MM.1S (cell line): ENCODE measurements around the gene PRPF19.
A peak's percentile ranks its signal among the peaks of the same experiment; 100 is the strongest.

Source experiments
- DNase-seq: peaks from one replicate; pipeline ENCODE4 v3.0.0-alpha.2; 2015
- H2AFZ ChIP-seq: fragments of 300-600 bp; sonication (generic); 2 replicates; pipeline ENCODE4 v1.6.0; 2016; ENCODE audit warnings: antibody characterized with exemption, low read length
- H3F3A ChIP-seq: fragments of 300-600 bp; sonication (generic); 2 replicates; pipeline ENCODE4 v1.6.1; 2016; ENCODE audit warnings: mild to moderate bottlenecking, antibody characterized with exemption, low read length, moderate library complexity, mixed read lengths; ENCODE audit not compliant: insufficient read depth
- H3K27ac ChIP-seq: fragments of 300-600 bp; sonication (generic); 2 replicates; pipeline ENCODE4 v1.5.1; 2016; ENCODE audit warnings: mild to moderate bottlenecking, low read length
- H3K27me3 ChIP-seq: fragments of 300-600 bp; sonication (generic); replicated peaks from 2 replicates; pipeline ENCODE4 v1.6.0; 2016; ENCODE audit warnings: low read length; ENCODE audit not compliant: insufficient read depth
- H3K36me3 ChIP-seq: fragments of 300-600 bp; sonication (generic); replicated peaks from 2 replicates; pipeline ENCODE4 v1.6.1; 2016; ENCODE audit warnings: mild to moderate bottlenecking, low read length, mixed read lengths; ENCODE audit not compliant: insufficient read depth
- H3K4me1 ChIP-seq: fragments of 300-600 bp; sonication (generic); 2 replicates; pipeline ENCODE4 v1.6.1; 2016; ENCODE audit warnings: low read length, mixed read lengths
- H3K4me2 ChIP-seq: fragments of 300-600 bp; sonication (generic); 2 replicates; pipeline ENCODE4 v1.6.0; 2016; ENCODE audit warnings: low read depth, low read length
- H3K4me3 ChIP-seq: fragments of 300-600 bp; sonication (generic); 2 replicates; pipeline ENCODE4 v1.5.1; 2016; ENCODE audit warnings: low read length, mixed read lengths
- H3K79me2 ChIP-seq: fragments of 300-600 bp; sonication (generic); 2 replicates; pipeline ENCODE4 v1.6.1; 2016; ENCODE audit warnings: mixed run types, low read length, mixed read lengths
- H3K9ac ChIP-seq: fragments of 300-600 bp; sonication (generic); 2 replicates; pipeline ENCODE4 v1.6.1; 2016; ENCODE audit warnings: low read length, mixed read lengths
- H3K9me2 ChIP-seq: fragments of 300-600 bp; sonication (generic); replicated peaks from 2 replicates; pipeline ENCODE4 v1.6.1; 2016; ENCODE audit warnings: mild to moderate bottlenecking, low read length, mixed read lengths; ENCODE audit not compliant: insufficient read depth
- H3K9me3 ChIP-seq: fragments of 300-600 bp; sonication (generic); replicated peaks from 2 replicates; pipeline ENCODE4 v1.6.1; 2016; ENCODE audit warnings: mild to moderate bottlenecking, low read length, mixed read lengths; ENCODE audit not compliant: insufficient read depth
- H4K20me1 ChIP-seq: fragments of 300-600 bp; sonication (generic); 2 replicates; pipeline ENCODE4 v1.6.1; 2016; ENCODE audit warnings: mild to moderate bottlenecking, low read length, moderate library complexity, mixed read lengths; ENCODE audit not compliant: insufficient read depth
- CTCF ChIP-seq: fragments of 300-600 bp; sonication (generic); IDR thresholded peaks from 2 replicates; pipeline ENCODE4 v1.5.1; 2016; ENCODE audit warnings: antibody characterized with exemption, low read length, mixed read lengths
- EZH2 ChIP-seq: fragments of 300-600 bp; sonication (generic); optimal IDR thresholded peaks from 2 replicates; pipeline ENCODE3; 2017; ENCODE audit warnings: low read depth, mild to moderate bottlenecking, antibody characterized with exemption, low read length, mixed read lengths
- EZH2phosphoT487 ChIP-seq: fragments of 300-600 bp; sonication (generic); IDR thresholded peaks from 2 replicates; pipeline ENCODE4 v1.6.1; 2018; ENCODE audit warnings: antibody characterized with exemption, low read length

Gene PRPF19

DNA sequence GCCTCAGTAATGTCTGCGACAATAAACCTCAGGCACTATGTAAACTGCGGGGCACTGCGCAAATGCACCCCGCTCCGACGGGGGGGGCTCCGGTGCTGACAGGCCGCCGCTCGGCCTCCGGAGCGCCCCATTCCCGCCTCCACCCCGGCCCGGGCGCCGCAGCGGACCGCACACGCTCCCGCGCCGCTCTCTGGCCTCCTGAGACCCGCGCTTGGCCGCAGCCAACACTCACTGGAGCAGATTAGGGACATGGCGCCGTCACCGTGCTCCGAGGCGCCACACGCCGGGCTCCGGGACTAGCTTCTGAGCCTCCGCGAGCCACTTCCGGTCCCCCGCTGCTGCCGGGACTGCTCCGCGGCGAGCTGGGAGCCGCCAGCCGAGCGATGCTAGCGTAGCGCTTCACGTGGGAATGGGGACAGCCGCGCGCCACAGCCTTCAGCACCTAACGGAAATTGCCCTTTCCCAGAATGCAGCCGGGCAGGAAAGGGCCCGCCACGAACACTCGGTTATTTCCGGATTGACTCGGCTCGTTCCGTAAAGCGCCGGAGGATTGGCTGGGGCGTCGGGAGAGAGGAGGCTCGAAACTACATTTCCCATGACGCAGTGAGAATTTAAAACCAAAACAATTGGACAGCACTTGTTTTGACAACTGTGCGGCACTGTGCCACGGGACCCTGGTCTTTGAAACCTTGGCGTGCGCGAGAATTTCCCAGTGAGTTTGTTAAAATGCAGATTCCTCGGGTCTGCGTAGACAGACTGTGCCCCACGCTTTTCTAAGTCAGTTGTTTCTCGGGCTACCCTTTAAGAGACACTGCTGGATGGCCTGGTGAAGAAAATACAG lies at the start of gene PRPF19:
Gene PRPF19 (minus strand): TSS at position 454 of the 841 bp plus-strand sequence. CDS start 203 bp downstream, at position 251.
- Histone ChIP-seq H3K4me1 (peaks cover 46% of the 10 kb centered on the region), H3K4me2 (peak within 1 kb of the TSS; percentile 91), H3K4me3 (peak within 1 kb of the TSS; percentile 90), H3K27ac (peak within 1 kb of the TSS; percentile 95), H4K20me1 (0 out of 2 replicates have a peak, but pooled peaks cover 13% of the 10 kb centered on the region), H3F3A (peaks cover 41% of the 10 kb centered on the region), H3K79me2 (peaks cover 49% of the 10 kb centered on the region), H3K9ac (peak within 1 kb of the TSS; percentile 96), H3K27me3 (no peaks in the 10 kb centered on the region), H3K36me3 (peaks cover 9% of the 10 kb centered on the region; the same call in 1 of the 2 replicates), H3K9me3 (no peaks in the 10 kb centered on the region), H3K9me2 (no peaks in the 10 kb centered on the region), H2AFZ (peak within 1 kb of the TSS; percentile 61)
- TF ChIP-seq EZH2phosphoT487 (no peak), EZH2 (no peak), CTCF (no peak)
- DNase-seq: peak; percentile 99

DNA sequence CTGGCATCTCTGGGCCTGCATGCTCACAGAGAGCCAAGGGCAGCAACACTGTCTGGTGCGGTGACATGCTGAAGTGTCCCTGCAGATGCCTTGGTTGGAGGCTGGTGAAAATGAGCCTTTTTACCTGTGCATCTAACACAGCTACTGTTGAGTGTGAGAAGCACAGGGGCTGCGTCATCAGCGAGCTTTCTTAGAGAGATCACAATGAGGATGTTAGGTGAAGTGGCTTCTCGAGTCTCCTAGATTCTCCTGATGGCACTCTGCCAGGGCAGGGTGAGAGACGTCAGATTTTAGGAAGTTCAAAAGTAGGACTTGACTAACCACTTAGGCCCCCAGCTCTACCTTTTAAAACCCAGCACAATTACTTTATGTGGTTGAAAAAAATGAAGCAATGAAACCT lies 49.2 kb upstream of the PRPF19 start:
- no peak for DNase-seq
- Histone ChIP-seq H3K9me2 (no peaks in the 10 kb centered on the region), H3K4me2 (no peak overlapping the region), H3K36me3 (no peaks in the 10 kb centered on the region), H3F3A (no peaks in the 10 kb centered on the region), H2AFZ (no peak overlapping the region), H3K27ac (no peak overlapping the region), H3K4me1 (peaks cover 8% of the 10 kb centered on the region; the same call in 1 of the 2 replicates), H3K9me3 (no peaks in the 10 kb centered on the region), H3K27me3 (no peaks in the 10 kb centered on the region), H4K20me1 (no peaks in the 10 kb centered on the region), H3K79me2 (no peaks in the 10 kb centered on the region), H3K9ac (no peak overlapping the region), H3K4me3 (no peak overlapping the region)
- TF ChIP-seq EZH2 (no peak), CTCF (no peak), EZH2phosphoT487 (no peak)

DNA sequence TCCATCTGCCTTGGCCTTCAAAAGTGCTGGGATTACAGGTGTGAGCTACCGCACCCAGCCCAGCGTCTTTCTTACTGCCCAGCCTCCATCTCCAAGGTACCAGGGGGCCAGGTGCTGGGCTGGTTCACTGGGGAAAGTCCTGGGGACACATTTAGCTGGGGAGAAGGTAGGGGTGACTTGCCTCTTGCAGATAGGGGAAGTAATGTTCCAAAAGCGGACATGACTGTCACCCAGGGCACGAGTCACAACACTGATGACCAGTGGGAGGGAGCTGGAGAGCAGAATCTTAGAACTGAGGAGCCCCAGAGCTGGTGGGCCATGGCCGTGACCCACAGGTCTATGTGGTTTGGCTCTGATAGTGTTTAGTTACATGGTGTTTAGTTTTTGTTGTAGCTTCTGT lies 48.0 kb upstream of the PRPF19 start:
- DNase-seq: no peak
- Histone ChIP-seq H3K27ac (no peak overlapping the region), H3K79me2 (no peaks in the 10 kb centered on the region), H3K36me3 (no peaks in the 10 kb centered on the region), H3K9me2 (no peaks in the 10 kb centered on the region), H3K9ac (no peak overlapping the region), H3K4me3 (no peak overlapping the region), H3K9me3 (no peaks in the 10 kb centered on the region), H3K27me3 (0 out of 2 replicates have a peak, but pooled peaks cover 6% of the 10 kb centered on the region), H4K20me1 (no peaks in the 10 kb centered on the region), H3K4me1 (peaks cover 8% of the 10 kb centered on the region; the same call in 1 of the 2 replicates), H2AFZ (no peak overlapping the region), H3F3A (no peaks in the 10 kb centered on the region), H3K4me2 (no peak overlapping the region)
- TF ChIP-seq EZH2phosphoT487 (no peak), EZH2 (no peak), CTCF (no peak)
